Rectal smooth muscle tissue (tissue), 1 donor: ENCODE measurements around the gene HSD17B3.
"Not testable (repeated sequence)": the region's sequence is repeated elsewhere in the genome, so short reads cannot be mapped to it uniquely, and the experiment has no call there.

Experiments
- H3K27ac ChIP-seq: one replicate; pipeline ENCODE4 v1.7.0; 2013; ENCODE audit warnings: low read depth, low read length, inconsistent platforms
- H3K27me3 ChIP-seq: one replicate; pipeline ENCODE4 v1.7.0; 2013; ENCODE audit warnings: low read length; ENCODE audit not compliant: control insufficient read depth, insufficient read depth
- H3K36me3 ChIP-seq: one replicate; pipeline ENCODE4 v1.7.0; 2013; ENCODE audit warnings: low read length; ENCODE audit not compliant: control insufficient read depth, insufficient read depth
- H3K4me1 ChIP-seq: one replicate; pipeline ENCODE4 v1.7.0; 2013; ENCODE audit warnings: low read length; ENCODE audit not compliant: control insufficient read depth, insufficient read depth
- H3K4me3 ChIP-seq: one replicate; pipeline ENCODE4 v1.7.0; 2013; ENCODE audit warnings: low read length
- H3K9ac ChIP-seq: one replicate; pipeline ENCODE4 v1.7.0; 2013; ENCODE audit warnings: low read length

The HSD17B3 gene

GRCh38 chr9:96249746-96250145 lies 52.2 kb downstream of the HSD17B3 start:
- H3K4me1 ChIP-seq, result no peaks in the 10 kb centered on the region
- H3K27me3 ChIP-seq, result no peaks in the 10 kb centered on the region
- no peak overlapping the region for H3K4me3 ChIP-seq
- no peaks in the 10 kb centered on the region for H3K36me3 ChIP-seq
- no peak overlapping the region for H3K9ac ChIP-seq
- no peak overlapping the region for H3K27ac ChIP-seq

GRCh38 chr9:96246267-96246671 lies 55.7 kb downstream of the HSD17B3 start:
- no peaks in the 10 kb centered on the region for H3K4me1 ChIP-seq
- H3K36me3 ChIP-seq, result no peaks in the 10 kb centered on the region
- no peak overlapping the region for H3K27ac ChIP-seq
- no peak overlapping the region for H3K9ac ChIP-seq
- no peaks in the 10 kb centered on the region for H3K27me3 ChIP-seq
- H3K4me3 ChIP-seq, result no peak overlapping the region

GRCh38 chr9:96245399-96245798 lies 56.6 kb downstream of the HSD17B3 start:
- Histone ChIP-seq H3K27me3 (no peaks in the 10 kb centered on the region), H3K9ac (no peak overlapping the region), H3K27ac (no peak overlapping the region), H3K4me3 (no peak overlapping the region), H3K4me1 (no peaks in the 10 kb centered on the region), H3K36me3 (no peaks in the 10 kb centered on the region)

GRCh38 chr9:96243778-96244177 lies 58.2 kb downstream of the HSD17B3 start:
- Histone ChIP-seq H3K4me3 (no peak overlapping the region), H3K9ac (no peak overlapping the region), H3K4me1 (no peaks in the 10 kb centered on the region), H3K36me3 (no peaks in the 10 kb centered on the region), H3K27me3 (no peaks in the 10 kb centered on the region), H3K27ac (no peak overlapping the region)

GRCh38 chr9:96242811-96243210 lies 59.2 kb downstream of the HSD17B3 start:
- Histone ChIP-seq H3K9ac (no peak overlapping the region), H3K36me3 (no peaks in the 10 kb centered on the region), H3K4me3 (no peak overlapping the region), H3K27me3 (no peaks in the 10 kb centered on the region), H3K4me1 (no peaks in the 10 kb centered on the region), H3K27ac (no peak overlapping the region)

GRCh38 chr9:96241391-96241809 lies 60.6 kb downstream of the HSD17B3 start:
- no peak overlapping the region for H3K9ac ChIP-seq
- H3K4me1 ChIP-seq, result no peaks in the 10 kb centered on the region
- no peaks in the 10 kb centered on the region for H3K27me3 ChIP-seq
- no peak overlapping the region for H3K27ac ChIP-seq
- H3K36me3 ChIP-seq, result no peaks in the 10 kb centered on the region
- H3K4me3 ChIP-seq, result no peak overlapping the region

GRCh38 chr9:96236854-96237550 lies 65.0 kb downstream of the HSD17B3 start:
- Histone ChIP-seq H3K9ac (no peak overlapping the region), H3K27ac (no peak overlapping the region), H3K27me3 (no peaks in the 10 kb centered on the region), H3K4me1 (peaks cover 3% of the 10 kb centered on the region), H3K36me3 (no peaks in the 10 kb centered on the region), H3K4me3 (no peak overlapping the region)

GRCh38 chr9:96236337-96236736 lies 65.6 kb downstream of the HSD17B3 start:
- not testable (repeated sequence) for H3K27ac ChIP-seq, H3K4me1 ChIP-seq, H3K9ac ChIP-seq, H3K36me3 ChIP-seq, H3K27me3 ChIP-seq, H3K4me3 ChIP-seq

- Histone ChIP-seq H3K4me1 (peaks cover 3% of the 10 kb centered on the region), H3K27ac (peak overlapping the region; percentile 81), H3K9ac (no peak overlapping the region), H3K36me3 (no peaks in the 10 kb centered on the region), H3K4me3 (no peak overlapping the region), H3K27me3 (no peaks in the 10 kb centered on the region)
Measured at GRCh38 chr9:96232539-96233241, 69.3 kb downstream of the HSD17B3 start.

- peak overlapping the region; percentile 81 for H3K27ac ChIP-seq
- no peak overlapping the region for H3K9ac ChIP-seq
- H3K4me1 ChIP-seq, result peaks cover 3% of the 10 kb centered on the region
- H3K36me3 ChIP-seq, result no peaks in the 10 kb centered on the region
- H3K4me3 ChIP-seq, result no peak overlapping the region
- H3K27me3 ChIP-seq, result no peaks in the 10 kb centered on the region
Measured at GRCh38 chr9:96232164-96232538, 69.8 kb downstream of the HSD17B3 start.

- Histone ChIP-seq H3K9ac (no peak overlapping the region), H3K36me3 (no peaks in the 10 kb centered on the region), H3K27ac (no peak overlapping the region), H3K4me1 (peaks cover 3% of the 10 kb centered on the region), H3K27me3 (no peaks in the 10 kb centered on the region), H3K4me3 (no peak overlapping the region)
Measured at GRCh38 chr9:96230002-96230401, 72.0 kb downstream of the HSD17B3 start.

- Histone ChIP-seq H3K4me3 (no peak overlapping the region), H3K36me3 (no peaks in the 10 kb centered on the region), H3K4me1 (peaks cover 7% of the 10 kb centered on the region), H3K27ac (no peak overlapping the region), H3K27me3 (peaks cover 3% of the 10 kb centered on the region), H3K9ac (no peak overlapping the region)
Measured at GRCh38 chr9:96222132-96222531, 79.8 kb downstream of the HSD17B3 start.

- no peak overlapping the region for H3K27ac ChIP-seq
- H3K9ac ChIP-seq, result no peak overlapping the region
- peaks cover 7% of the 10 kb centered on the region for H3K4me1 ChIP-seq
- H3K36me3 ChIP-seq, result no peaks in the 10 kb centered on the region
- peaks cover 3% of the 10 kb centered on the region for H3K27me3 ChIP-seq
- no peak overlapping the region for H3K4me3 ChIP-seq
Measured at GRCh38 chr9:96219900-96220257, 82.1 kb downstream of the HSD17B3 start.
